ENCODE data around the gene KIF26A.

DNA sequence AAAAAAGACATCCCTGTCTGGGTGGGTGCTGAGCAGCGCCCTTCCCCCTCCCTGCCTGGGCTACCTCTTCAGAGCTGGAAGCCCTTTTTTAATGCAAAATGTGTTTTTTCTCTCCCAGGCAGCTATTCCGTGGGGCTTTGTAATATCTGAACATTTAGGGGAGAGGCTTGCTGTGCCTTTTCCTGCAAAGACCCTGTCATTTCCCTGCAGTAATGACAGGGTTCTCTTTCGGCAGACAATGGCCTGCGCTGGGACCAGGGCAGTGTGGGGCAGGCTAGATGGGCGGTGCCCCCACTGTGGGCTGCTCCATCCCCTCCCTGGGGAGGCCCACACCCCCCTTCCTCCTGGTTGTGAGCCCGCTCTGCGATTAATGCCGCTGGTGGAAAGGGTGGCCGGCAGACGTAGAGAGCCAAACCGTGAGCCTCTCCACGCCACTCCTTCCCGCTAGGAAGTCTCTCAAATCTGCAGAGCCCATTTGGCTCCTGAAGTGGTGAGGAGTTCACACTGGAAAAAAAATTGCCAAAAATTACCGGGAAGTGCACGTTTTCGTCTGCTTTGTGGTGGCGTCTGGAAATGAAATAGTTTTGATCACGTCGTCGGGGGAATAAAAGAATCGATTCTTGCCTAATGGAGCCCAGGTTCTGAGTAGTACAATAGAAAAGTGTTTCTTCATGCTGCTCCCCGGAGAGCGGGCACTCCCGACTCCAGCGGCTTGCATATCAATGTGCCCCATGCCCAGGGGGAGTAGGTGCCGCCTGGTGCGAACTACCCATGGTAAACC is 31.5 kb downstream of the KIF26A start:
- TF ChIP-seq POLR2A (IDR thresholded peaks at IDR 0.05), result no peak
- TF ChIP-seq, protein P1, sequence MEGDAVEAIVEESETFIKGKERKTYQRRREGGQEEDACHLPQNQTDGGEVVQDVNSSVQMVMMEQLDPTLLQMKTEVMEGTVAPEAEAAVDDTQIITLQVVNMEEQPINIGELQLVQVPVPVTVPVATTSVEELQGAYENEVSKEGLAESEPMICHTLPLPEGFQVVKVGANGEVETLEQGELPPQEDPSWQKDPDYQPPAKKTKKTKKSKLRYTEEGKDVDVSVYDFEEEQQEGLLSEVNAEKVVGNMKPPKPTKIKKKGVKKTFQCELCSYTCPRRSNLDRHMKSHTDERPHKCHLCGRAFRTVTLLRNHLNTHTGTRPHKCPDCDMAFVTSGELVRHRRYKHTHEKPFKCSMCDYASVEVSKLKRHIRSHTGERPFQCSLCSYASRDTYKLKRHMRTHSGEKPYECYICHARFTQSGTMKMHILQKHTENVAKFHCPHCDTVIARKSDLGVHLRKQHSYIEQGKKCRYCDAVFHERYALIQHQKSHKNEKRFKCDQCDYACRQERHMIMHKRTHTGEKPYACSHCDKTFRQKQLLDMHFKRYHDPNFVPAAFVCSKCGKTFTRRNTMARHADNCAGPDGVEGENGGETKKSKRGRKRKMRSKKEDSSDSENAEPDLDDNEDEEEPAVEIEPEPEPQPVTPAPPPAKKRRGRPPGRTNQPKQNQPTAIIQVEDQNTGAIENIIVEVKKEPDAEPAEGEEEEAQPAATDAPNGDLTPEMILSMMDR (IDR thresholded peaks at IDR 0.05), result no peak

Measured in breast epithelium (tissue), 3 donors.